ENCODE data around the gene FUT4. TPM values are rescaled to one million over a fixed set of nuclear protein-coding genes. Genes with fewer than 3 reads are reported as not detected.

The FUT4 gene, protein sequence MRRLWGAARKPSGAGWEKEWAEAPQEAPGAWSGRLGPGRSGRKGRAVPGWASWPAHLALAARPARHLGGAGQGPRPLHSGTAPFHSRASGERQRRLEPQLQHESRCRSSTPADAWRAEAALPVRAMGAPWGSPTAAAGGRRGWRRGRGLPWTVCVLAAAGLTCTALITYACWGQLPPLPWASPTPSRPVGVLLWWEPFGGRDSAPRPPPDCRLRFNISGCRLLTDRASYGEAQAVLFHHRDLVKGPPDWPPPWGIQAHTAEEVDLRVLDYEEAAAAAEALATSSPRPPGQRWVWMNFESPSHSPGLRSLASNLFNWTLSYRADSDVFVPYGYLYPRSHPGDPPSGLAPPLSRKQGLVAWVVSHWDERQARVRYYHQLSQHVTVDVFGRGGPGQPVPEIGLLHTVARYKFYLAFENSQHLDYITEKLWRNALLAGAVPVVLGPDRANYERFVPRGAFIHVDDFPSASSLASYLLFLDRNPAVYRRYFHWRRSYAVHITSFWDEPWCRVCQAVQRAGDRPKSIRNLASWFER
- 14.1 and 14.5 TPM in 2 replicates for total RNA-seq

DNA sequence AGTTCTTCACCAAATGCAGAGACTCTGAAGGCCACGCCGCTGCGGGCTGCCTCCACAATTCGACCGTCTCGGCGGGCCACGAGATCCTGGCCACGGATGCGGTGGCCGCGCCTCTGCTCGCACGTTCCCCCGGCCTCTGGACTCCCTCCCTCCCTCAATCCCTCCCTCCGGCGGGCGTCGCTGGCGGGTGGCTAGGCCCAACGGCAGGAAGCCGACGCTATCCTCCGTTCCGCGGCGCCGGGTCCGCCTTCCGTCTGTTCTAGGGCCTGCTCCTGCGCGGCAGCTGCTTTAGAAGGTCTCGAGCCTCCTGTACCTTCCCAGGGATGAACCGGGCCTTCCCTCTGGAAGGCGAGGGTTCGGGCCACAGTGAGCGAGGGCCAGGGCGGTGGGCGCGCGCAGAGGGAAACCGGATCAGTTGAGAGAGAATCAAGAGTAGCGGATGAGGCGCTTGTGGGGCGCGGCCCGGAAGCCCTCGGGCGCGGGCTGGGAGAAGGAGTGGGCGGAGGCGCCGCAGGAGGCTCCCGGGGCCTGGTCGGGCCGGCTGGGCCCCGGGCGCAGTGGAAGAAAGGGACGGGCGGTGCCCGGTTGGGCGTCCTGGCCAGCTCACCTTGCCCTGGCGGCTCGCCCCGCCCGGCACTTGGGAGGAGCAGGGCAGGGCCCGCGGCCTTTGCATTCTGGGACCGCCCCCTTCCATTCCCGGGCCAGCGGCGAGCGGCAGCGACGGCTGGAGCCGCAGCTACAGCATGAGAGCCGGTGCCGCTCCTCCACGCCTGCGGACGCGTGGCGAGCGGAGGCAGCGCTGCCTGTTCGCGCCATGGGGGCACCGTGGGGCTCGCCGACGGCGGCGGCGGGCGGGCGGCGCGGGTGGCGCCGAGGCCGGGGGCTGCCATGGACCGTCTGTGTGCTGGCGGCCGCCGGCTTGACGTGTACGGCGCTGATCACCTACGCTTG is at the start of gene FUT4:
FUT4 (plus strand) TSS at position 227 of the 951 bp plus-strand sequence; CDS start at position 440, 213 bp downstream.

DNA sequence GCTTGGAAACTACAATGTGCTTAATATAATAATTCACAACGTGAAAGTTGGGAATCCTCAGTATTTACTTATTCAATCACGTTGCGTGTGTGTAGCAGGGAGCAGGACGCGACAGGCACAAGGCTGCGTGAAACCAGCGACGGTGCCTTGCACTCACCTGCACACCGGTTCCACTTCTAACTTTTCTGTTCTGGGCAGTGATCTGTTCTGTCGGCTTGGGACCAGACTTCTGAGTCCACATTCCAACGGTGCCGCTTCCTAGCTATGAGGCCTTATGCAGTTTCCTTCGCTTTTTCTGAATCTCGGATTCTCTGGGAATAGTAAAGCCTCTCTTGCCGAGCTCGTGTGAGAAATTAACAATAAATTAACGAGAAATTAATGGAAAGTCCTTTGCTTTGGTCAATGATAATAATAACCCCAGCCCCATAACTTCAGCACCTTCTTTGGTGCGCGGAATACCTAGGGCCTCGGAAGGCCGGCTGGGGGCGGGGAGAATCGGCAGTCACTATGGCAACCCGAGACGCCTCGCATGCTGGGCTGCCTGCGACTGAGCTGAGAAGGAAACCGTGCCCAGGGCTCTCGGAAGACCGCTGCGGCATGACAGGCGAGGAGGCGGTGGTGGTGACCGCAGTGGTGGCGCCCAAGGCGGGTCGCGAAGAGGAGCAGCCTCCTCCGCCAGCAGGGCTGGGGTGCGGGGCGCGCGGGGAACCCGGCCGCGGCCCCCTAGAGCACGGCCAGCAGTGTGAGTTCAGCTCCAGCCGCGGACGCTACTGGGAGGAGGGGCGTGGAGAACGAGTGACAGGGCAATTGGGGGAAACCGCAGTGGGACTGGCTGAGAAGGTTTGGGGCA is 31.6 kb upstream of the FUT4 start, which contains the start of gene C11orf97:
C11orf97 (plus strand) TSS at position 530 of the 850 bp plus-strand sequence; CDS start at position 598, 68 bp downstream.

DNA sequence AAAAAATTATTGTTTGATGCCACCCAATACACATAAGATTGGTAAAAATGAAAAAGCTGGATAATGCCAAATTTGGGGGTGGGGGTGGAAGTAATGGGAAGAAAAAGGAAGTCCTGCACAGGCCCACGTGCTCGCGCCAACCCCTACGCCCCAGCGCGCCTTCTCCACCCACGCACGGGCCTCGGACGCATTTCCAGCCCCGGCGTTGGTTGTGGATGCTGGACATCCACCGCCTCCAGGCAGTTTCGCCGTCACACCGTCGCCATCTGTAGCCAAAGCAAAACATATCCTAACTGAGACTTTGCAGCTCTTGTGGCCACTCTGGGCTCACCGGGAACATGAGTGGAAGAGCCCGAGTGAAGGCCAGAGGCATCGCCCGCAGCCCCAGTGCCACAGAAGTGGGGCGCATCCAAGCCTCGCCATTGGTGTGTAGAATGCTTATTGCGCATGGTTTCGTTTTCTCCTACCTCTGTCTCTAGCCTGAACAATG is 23.5 kb downstream of the FUT4 start, which contains the start of gene PIWIL4:
PIWIL4 (plus strand) TSS at position 188 of the 490 bp plus-strand sequence; CDS start at position 339, 151 bp downstream.

Other genes starting within 250 kb of the FUT4 start
- not detected in 2 replicates for gene IZUMO1R, start 239.3 kb upstream of the FUT4 start, total RNA-seq
- gene GPR83, start 142.5 kb upstream of the FUT4 start, total RNA-seq = under 0.01 TPM in 1 of 2 replicates, not detected in the other
- 9.3 and 11.4 TPM in 2 replicates for gene MRE11, start 50.1 kb upstream of the FUT4 start, total RNA-seq
- 14.5 and 16.5 TPM in 2 replicates for gene ANKRD49, start 49.9 kb upstream of the FUT4 start, total RNA-seq
- not detected in 2 replicates for gene C11orf97, start 31.5 kb upstream of the FUT4 start, total RNA-seq
- gene PIWIL4, start 23.4 kb downstream of the FUT4 start, total RNA-seq = 2.3 and 10.6 TPM in 2 replicates
- 145 and 237 TPM in 2 replicates for gene AMOTL1, start 224.4 kb downstream of the FUT4 start, total RNA-seq

All from placental epithelial cell (primary cell).